A549 (cell line): ENCODE measurements around the gene SERTAD1. TPM values are rescaled to one million over a fixed set of nuclear protein-coding genes. Genes with fewer than 3 reads are reported as not detected.

Experiments used
- ATAC-seq, 2 experiments: fragments of 200-7000 bp in 1 of 2; fragments of >200 bp in 1 of 2; cut with Nextera tagmentation in 1 of 2; cut with Tn5 transposase in 1 of 2; 3 replicates each; pipeline versions ENCODE4 v1.8.0 to v1.9.1; 2018 to 2020; ENCODE audit warnings: mild to moderate bottlenecking in 1 of 2, moderate library complexity in 1 of 2
- CTCF ChIA-PET: fragments of 300-600 bp; sonication (Branson Sonifier 250); formaldehyde crosslinking; extraction: SDS; loops from one replicate; lab custom pipeline; 2021; ENCODE audit warnings: antibody characterized with exemption, inconsistent platforms; lab: Yijun Ruan, JAX
- POLR2A ChIA-PET: fragments of 350-600 bp; formaldehyde crosslinking; extraction: SDS; loops from one replicate; lab custom pipeline; 2021; ENCODE audit warnings: antibody characterized with exemption, inconsistent platforms; lab: Yijun Ruan, JAX
- DNase-seq, 2 experiments: peaks; one replicate each; pipeline versions ENCODE4 v3.0.0 to v3.0.0-alpha.2; 2011 to 2016; ENCODE audit warnings: low read depth in 1 of 2, low spot score in 1 of 2
- FAIRE-seq: peaks from 2 replicates; lab custom pipeline; 2011; peaks lifted over from hg19 to GRCh38; lab: Jason Lieb, UNC
- H3K27ac ChIP-seq, 2 experiments: fragments of >200 bp; sonication (Bioruptor Twin); formaldehyde crosslinking; 3 replicates each; pipeline ENCODE4 v1.5.1; 2016 to 2017
- H3K4me1 ChIP-seq: fragments of >200 bp; sonication (Bioruptor Twin); formaldehyde crosslinking; 3 replicates; pipeline ENCODE4 v1.6.1; 2016
- H3K4me2 ChIP-seq: fragments of >200 bp; sonication (Bioruptor Twin); formaldehyde crosslinking; 3 replicates; pipeline ENCODE4 v1.6.1; 2016
- H3K4me3 ChIP-seq: fragments of >200 bp; sonication (Bioruptor Twin); formaldehyde crosslinking; 3 replicates; pipeline ENCODE4 v1.5.1; 2016
- H3K9me3 ChIP-seq: fragments of >200 bp; sonication (Bioruptor Twin); formaldehyde crosslinking; 3 replicates; pipeline ENCODE4 v1.6.1; 2016
- BHLHE40 ChIP-seq: IDR thresholded peaks from 2 replicates; pipeline ENCODE4 v1.6.1; 2012; ENCODE audit warnings: low read depth, low read length, inconsistent platforms
- CBX2 ChIP-seq: fragments of 200-600 bp; sonication (generic); IDR thresholded peaks from 2 replicates; pipeline ENCODE4 v1.6.1; 2016; ENCODE audit warnings: low read depth, mild to moderate bottlenecking, borderline replicate concordance
- CEBPB ChIP-seq, 2 experiments: fragments of >200 bp in 1 of 2; sonication (Bioruptor Twin) in 1 of 2; formaldehyde crosslinking in 1 of 2; IDR thresholded peaks; 2 replicates each; pipeline ENCODE4 v1.6.1; 2012 to 2016
- CHD4 ChIP-seq: fragments of 200-600 bp; sonication (generic); IDR thresholded peaks from 2 replicates; pipeline ENCODE4 v1.6.1; 2016; ENCODE audit warnings: antibody characterized with exemption, mild to moderate bottlenecking, borderline replicate concordance
- EHMT2 ChIP-seq: fragments of 200-600 bp; sonication (generic); IDR thresholded peaks from 2 replicates; pipeline ENCODE4 v1.6.1; 2016; ENCODE audit warnings: antibody characterized with exemption, low read depth, mild to moderate bottlenecking, moderate library complexity
- FOSB ChIP-seq: fragments of 250-450 bp; sonication (Bioruptor Pico); IDR thresholded peaks from 2 replicates; pipeline ENCODE4 v1.5.0; 2020; ENCODE audit warnings: mild to moderate bottlenecking, moderate library complexity
- GATA3 ChIP-seq: IDR thresholded peaks from 2 replicates; pipeline ENCODE4 v1.6.1; 2012; ENCODE audit warnings: borderline replicate concordance
- HOXB5 ChIP-seq: fragments of 250-450 bp; sonication (Bioruptor Pico); IDR thresholded peaks from 2 replicates; pipeline ENCODE4 v1.5.0; 2020; ENCODE audit warnings: mild to moderate bottlenecking, moderate library complexity
- KDM5A ChIP-seq: fragments of 200-600 bp; sonication (generic); IDR thresholded peaks from 2 replicates; pipeline ENCODE4 v1.6.1; 2016; ENCODE audit warnings: antibody characterized with exemption, mild to moderate bottlenecking
- NFE2L2 ChIP-seq: fragments of 150-350 bp; conservative IDR thresholded peaks from 2 replicates; pipeline ENCODE4 v1.6.1; 2014; ENCODE audit warnings: low read length
- NR3C1 ChIP-seq: fragments of >200 bp; sonication (Bioruptor Twin); formaldehyde crosslinking; IDR thresholded peaks from 3 replicates; pipeline ENCODE4 v1.6.1; 2017
- RCOR1 ChIP-seq: fragments of 150-350 bp; IDR thresholded peaks from 2 replicates; pipeline ENCODE4 v1.6.1; 2014; ENCODE audit warnings: antibody characterized with exemption, low read length, low read depth
- RFX5 ChIP-seq: fragments of 450-650 bp; IDR thresholded peaks from 2 replicates; pipeline ENCODE4 v1.7.1; 2014; ENCODE audit warnings: antibody characterized with exemption, mild to moderate bottlenecking, moderate library complexity
- RNF2 ChIP-seq: fragments of 200-600 bp; sonication (generic); IDR thresholded peaks from 2 replicates; pipeline ENCODE4 v1.6.1; 2016; ENCODE audit warnings: low read depth, mild to moderate bottlenecking, antibody characterized with exemption, moderate library complexity, borderline replicate concordance
- SMC3 ChIP-seq: fragments of >200 bp; sonication (Bioruptor Twin); formaldehyde crosslinking; IDR thresholded peaks from 3 replicates; pipeline ENCODE4 v1.6.1; 2018; ENCODE audit warnings: inconsistent platforms
- TFCP2L1 ChIP-seq: fragments of 250-450 bp; sonication (Bioruptor Pico); IDR thresholded peaks from 2 replicates; pipeline ENCODE4 v1.5.0; 2021; ENCODE audit warnings: mild to moderate bottlenecking
- WGBS: methylation state at CpG from one replicate; pipeline ENCODE4 v1.1.6; 2017; ENCODE audit errors: missing lambda C conversion rate; 5-methylcytosine and 5-hydroxymethylcytosine counted together
- polyA plus RNA-seq, 4 experiments: library from polyadenylated mRNA; depleted of rRNA in 3 of 4; stranded (reverse); fragments of >200 nt; fragmentation: RNase III in 1 of 4; extraction: RNeasy Plus Mini Kit Qiagen cat#74134 plus additional on column Dnase treatment in 1 of 4; gene quantifications; 2 replicates in 3 of 4; 3 replicates in 1 of 4; pipeline ENCODE4 v1.2.3, GENCODE V29; 2011 to 2017
- TF ChIP-seq, protein P1 (sequence below): IDR thresholded peaks from 2 replicates; pipeline ENCODE4 v1.6.1; 2012
- TF ChIP-seq, protein P2 (sequence below): IDR thresholded peaks from 2 replicates; pipeline ENCODE4 v1.6.1; 2012
- TF ChIP-seq, protein P3 (sequence below): fragments of 250-450 bp; sonication (Bioruptor Pico); IDR thresholded peaks from 2 replicates; pipeline ENCODE4 v1.5.0; 2020; ENCODE audit warnings: low read depth, mild to moderate bottlenecking, moderate library complexity
- TF ChIP-seq, protein P4 (sequence below): IDR thresholded peaks from 2 replicates; pipeline ENCODE4 v1.6.1; 2012; ENCODE audit warnings: low read depth, borderline replicate concordance
- TF ChIP-seq, protein P5 (sequence below): fragments of >200 bp; sonication (Bioruptor Twin); formaldehyde crosslinking; IDR thresholded peaks from 2 replicates; pipeline ENCODE4 v1.6.1; 2016
- TF ChIP-seq, protein P6 (sequence below): fragments of >200 bp; sonication (Bioruptor Twin); formaldehyde crosslinking; IDR thresholded peaks from 3 replicates; pipeline ENCODE4 v1.5.1; 2016
- TF ChIP-seq, protein P7 (sequence below): fragments of 200-600 bp; sonication (generic); IDR thresholded peaks from 2 replicates; pipeline ENCODE4 v1.6.1; 2016; ENCODE audit warnings: antibody characterized with exemption, mild to moderate bottlenecking, moderate library complexity
- TF ChIP-seq, protein P8 (sequence below): fragments of >200 bp; sonication (Bioruptor Twin); formaldehyde crosslinking; IDR thresholded peaks from 3 replicates; pipeline ENCODE4 v1.6.1; 2016

SERTAD1 gene
- polyA plus RNA-seq, 2 of the 4 experiments (the other 2 are of a cell fraction) = 10.7 to 13.6 TPM

DNA sequence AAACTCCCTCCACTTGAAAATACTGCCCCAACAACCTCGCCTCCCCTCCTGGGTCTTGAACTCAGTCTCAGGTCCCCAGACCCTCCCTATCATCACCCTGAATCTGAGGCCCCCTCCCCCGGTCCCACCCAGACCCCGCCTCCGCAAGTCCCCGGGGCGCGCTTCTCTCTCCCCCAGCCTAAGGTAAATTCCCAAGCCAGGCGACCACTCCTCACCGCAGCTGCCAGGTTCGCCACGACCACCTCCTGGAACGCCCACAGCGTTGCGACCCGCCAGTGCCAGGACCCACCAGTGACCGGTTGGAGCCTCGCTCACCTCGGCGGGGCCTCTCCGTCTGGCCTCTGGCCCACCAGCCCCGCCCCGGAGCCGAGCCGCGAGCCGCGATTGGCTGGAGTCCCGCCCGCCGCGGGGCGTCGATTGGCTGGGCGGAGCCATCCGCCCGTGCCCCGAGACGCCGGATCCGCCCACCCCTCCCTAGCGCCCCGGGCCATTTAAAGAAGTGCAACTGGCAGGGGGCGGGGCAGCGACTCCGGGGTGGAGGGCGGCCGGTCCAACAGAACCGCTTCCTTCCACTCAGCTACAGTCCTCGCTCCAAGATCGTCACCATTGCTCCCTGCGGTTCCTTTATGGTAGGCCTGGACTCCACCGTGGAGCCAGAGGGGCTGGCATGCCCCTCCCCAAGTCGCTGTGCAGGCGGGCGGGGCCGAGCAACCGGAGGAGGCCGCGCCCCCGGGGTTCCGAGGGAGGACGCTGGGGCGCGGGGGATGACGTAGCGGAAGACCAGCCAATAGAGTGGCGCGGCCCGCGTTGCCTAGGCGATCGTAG is 18.4 kb upstream of the SERTAD1 start, which contains the start of gene SERTAD3 (continued):
- TF ChIP-seq GATA3 = 0 out of 2 replicates have a peak, but pooled peaks have one; percentile 10
- TF ChIP-seq BHLHE40 = peak; percentile 58
- TF ChIP-seq, protein P1, sequence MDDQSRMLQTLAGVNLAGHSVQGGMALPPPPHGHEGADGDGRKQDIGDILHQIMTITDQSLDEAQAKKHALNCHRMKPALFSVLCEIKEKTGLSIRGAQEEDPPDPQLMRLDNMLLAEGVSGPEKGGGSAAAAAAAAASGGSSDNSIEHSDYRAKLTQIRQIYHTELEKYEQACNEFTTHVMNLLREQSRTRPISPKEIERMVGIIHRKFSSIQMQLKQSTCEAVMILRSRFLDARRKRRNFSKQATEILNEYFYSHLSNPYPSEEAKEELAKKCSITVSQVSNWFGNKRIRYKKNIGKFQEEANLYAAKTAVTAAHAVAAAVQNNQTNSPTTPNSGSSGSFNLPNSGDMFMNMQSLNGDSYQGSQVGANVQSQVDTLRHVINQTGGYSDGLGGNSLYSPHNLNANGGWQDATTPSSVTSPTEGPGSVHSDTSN = 0 out of 2 replicates have a peak, but pooled peaks have one; percentile 9
- no peak for TF ChIP-seq FOSB (CRISPR knock-in tag)
- TF ChIP-seq, protein P2, sequence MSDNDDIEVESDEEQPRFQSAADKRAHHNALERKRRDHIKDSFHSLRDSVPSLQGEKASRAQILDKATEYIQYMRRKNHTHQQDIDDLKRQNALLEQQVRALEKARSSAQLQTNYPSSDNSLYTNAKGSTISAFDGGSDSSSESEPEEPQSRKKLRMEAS = peak; percentile 68

DNA sequence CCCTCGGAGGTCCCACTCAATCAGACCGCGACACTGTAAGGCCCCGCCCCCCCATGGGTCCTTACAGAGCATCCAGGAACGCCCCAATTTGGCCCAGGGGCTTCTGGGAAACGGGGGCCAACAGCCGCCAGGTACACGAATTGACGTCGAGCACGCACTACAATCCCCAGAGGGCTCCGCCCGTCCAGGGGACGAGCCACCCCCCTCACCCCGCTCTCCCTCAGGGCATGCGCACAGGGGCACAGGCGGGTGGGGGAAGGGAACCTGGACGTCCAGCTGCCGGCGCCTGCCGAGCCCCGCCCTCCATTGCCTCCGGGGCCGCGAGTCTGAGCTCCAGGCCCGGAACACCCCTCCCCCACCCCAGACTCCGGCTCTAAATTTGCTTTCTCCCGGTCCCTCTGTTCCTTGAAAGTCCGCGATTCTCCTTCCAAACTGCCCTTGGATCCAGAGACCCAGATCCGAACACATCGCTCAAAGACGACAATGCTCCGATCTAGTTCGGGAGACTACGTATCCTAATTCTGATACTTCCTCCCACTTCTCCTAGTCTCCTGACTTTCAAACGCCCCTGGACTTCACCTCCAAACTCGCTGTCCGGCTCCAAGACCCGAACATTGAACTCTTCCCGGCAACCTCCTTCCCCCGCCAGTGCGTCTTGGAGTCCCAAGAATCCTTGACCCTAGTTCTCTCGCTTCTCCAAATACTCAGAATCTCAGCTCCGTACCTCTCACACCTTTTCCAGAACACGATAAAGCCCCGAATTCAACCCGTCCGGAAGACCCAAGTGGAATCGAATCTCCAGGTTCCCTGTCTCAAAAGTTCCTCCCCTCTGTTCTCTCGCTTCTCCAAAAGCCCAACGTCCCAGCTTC is 17.6 kb upstream of the SERTAD1 start:
- Histone ChIP-seq H3K4me3 (peak overlapping the region; percentile 80), H3K4me1 (peaks cover 23% of the 10 kb centered on the region), H3K9me3 (no peaks in the 10 kb centered on the region), H3K4me2 (peak overlapping the region; percentile 95), H3K27ac (peak overlapping the region; percentile 88 to 97)
- ChIA-PET CTCF (interaction anchor here (0.6 to 46.6 kb wide), 11 partner anchors 11 to 192 kb away, joined by 3 to 950 read pairs (median 6); partner anchors contain the start of genes BLVRB, PRX, SERTAD1 and SPTBN4), POLR2A (interaction anchor here (0.5 to 8.8 kb wide), 23 partner anchors 8 to 820 kb away, joined by 3 to 208 read pairs (median 6); partner anchors contain the start of genes BLVRB, C19orf47, PLD3 and PSMC4)
- peak; percentile 100 for DNase-seq
- peak; percentile 99 for FAIRE-seq
- peak; percentile 70 to 84 for ATAC-seq
- WGBS = under 1% methylated on average over 52 of the region's 52 CpGs
- TF ChIP-seq HOXB5 (CRISPR knock-in tag) (0 out of 2 replicates have a peak, but pooled peaks have one; percentile 44), CEBPB (IDR thresholded peaks at IDR 0.05) (no peak), FOSB (CRISPR knock-in tag) (peak; percentile 54; the same call in 1 of the 2 replicates), TFCP2L1 (CRISPR knock-in tag) (peak; percentile 95), KDM5A (no peak), SMC3 (peak; percentile 52), CBX2 (no peak), NFE2L2 (no peak), CHD4 (no peak), RNF2 (no peak), NR3C1 (no peak), RCOR1 (no peak), EHMT2 (no peak), RFX5 (no peak; the same call in 1 of the 2 replicates)
- TF ChIP-seq, protein P3, sequence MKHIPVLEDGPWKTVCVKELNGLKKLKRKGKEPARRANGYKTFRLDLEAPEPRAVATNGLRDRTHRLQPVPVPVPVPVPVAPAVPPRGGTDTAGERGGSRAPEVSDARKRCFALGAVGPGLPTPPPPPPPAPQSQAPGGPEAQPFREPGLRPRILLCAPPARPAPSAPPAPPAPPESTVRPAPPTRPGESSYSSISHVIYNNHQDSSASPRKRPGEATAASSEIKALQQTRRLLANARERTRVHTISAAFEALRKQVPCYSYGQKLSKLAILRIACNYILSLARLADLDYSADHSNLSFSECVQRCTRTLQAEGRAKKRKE (CRISPR knock-in tag) = no peak
- TF ChIP-seq, protein P4, sequence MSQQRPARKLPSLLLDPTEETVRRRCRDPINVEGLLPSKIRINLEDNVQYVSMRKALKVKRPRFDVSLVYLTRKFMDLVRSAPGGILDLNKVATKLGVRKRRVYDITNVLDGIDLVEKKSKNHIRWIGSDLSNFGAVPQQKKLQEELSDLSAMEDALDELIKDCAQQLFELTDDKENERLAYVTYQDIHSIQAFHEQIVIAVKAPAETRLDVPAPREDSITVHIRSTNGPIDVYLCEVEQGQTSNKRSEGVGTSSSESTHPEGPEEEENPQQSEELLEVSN = peak; percentile 67
- TF ChIP-seq, protein P5, sequence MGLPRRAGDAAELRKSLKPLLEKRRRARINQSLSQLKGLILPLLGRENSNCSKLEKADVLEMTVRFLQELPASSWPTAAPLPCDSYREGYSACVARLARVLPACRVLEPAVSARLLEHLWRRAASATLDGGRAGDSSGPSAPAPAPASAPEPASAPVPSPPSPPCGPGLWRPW = no peak
- TF ChIP-seq, protein P6, sequence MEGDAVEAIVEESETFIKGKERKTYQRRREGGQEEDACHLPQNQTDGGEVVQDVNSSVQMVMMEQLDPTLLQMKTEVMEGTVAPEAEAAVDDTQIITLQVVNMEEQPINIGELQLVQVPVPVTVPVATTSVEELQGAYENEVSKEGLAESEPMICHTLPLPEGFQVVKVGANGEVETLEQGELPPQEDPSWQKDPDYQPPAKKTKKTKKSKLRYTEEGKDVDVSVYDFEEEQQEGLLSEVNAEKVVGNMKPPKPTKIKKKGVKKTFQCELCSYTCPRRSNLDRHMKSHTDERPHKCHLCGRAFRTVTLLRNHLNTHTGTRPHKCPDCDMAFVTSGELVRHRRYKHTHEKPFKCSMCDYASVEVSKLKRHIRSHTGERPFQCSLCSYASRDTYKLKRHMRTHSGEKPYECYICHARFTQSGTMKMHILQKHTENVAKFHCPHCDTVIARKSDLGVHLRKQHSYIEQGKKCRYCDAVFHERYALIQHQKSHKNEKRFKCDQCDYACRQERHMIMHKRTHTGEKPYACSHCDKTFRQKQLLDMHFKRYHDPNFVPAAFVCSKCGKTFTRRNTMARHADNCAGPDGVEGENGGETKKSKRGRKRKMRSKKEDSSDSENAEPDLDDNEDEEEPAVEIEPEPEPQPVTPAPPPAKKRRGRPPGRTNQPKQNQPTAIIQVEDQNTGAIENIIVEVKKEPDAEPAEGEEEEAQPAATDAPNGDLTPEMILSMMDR = no peak
- TF ChIP-seq, protein P7, sequence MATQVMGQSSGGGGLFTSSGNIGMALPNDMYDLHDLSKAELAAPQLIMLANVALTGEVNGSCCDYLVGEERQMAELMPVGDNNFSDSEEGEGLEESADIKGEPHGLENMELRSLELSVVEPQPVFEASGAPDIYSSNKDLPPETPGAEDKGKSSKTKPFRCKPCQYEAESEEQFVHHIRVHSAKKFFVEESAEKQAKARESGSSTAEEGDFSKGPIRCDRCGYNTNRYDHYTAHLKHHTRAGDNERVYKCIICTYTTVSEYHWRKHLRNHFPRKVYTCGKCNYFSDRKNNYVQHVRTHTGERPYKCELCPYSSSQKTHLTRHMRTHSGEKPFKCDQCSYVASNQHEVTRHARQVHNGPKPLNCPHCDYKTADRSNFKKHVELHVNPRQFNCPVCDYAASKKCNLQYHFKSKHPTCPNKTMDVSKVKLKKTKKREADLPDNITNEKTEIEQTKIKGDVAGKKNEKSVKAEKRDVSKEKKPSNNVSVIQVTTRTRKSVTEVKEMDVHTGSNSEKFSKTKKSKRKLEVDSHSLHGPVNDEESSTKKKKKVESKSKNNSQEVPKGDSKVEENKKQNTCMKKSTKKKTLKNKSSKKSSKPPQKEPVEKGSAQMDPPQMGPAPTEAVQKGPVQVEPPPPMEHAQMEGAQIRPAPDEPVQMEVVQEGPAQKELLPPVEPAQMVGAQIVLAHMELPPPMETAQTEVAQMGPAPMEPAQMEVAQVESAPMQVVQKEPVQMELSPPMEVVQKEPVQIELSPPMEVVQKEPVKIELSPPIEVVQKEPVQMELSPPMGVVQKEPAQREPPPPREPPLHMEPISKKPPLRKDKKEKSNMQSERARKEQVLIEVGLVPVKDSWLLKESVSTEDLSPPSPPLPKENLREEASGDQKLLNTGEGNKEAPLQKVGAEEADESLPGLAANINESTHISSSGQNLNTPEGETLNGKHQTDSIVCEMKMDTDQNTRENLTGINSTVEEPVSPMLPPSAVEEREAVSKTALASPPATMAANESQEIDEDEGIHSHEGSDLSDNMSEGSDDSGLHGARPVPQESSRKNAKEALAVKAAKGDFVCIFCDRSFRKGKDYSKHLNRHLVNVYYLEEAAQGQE = no peak; the same call in 1 of the 2 replicates
- TF ChIP-seq, protein P8, sequence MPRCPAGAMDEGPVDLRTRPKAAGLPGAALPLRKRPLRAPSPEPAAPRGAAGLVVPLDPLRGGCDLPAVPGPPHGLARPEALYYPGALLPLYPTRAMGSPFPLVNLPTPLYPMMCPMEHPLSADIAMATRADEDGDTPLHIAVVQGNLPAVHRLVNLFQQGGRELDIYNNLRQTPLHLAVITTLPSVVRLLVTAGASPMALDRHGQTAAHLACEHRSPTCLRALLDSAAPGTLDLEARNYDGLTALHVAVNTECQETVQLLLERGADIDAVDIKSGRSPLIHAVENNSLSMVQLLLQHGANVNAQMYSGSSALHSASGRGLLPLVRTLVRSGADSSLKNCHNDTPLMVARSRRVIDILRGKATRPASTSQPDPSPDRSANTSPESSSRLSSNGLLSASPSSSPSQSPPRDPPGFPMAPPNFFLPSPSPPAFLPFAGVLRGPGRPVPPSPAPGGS = no peak
